HG03280 (cell line): ENCODE data around the gene CAMSAP3.

Experiments
- ATAC-seq: cut with Tn5 transposase; IDR thresholded peaks from one replicate; pipeline ENCODE4 v1.9.1; 2021; ENCODE audit warnings: mild to moderate bottlenecking, moderate library complexity; ENCODE audit not compliant: unreplicated experiment

CAMSAP3 gene, protein sequence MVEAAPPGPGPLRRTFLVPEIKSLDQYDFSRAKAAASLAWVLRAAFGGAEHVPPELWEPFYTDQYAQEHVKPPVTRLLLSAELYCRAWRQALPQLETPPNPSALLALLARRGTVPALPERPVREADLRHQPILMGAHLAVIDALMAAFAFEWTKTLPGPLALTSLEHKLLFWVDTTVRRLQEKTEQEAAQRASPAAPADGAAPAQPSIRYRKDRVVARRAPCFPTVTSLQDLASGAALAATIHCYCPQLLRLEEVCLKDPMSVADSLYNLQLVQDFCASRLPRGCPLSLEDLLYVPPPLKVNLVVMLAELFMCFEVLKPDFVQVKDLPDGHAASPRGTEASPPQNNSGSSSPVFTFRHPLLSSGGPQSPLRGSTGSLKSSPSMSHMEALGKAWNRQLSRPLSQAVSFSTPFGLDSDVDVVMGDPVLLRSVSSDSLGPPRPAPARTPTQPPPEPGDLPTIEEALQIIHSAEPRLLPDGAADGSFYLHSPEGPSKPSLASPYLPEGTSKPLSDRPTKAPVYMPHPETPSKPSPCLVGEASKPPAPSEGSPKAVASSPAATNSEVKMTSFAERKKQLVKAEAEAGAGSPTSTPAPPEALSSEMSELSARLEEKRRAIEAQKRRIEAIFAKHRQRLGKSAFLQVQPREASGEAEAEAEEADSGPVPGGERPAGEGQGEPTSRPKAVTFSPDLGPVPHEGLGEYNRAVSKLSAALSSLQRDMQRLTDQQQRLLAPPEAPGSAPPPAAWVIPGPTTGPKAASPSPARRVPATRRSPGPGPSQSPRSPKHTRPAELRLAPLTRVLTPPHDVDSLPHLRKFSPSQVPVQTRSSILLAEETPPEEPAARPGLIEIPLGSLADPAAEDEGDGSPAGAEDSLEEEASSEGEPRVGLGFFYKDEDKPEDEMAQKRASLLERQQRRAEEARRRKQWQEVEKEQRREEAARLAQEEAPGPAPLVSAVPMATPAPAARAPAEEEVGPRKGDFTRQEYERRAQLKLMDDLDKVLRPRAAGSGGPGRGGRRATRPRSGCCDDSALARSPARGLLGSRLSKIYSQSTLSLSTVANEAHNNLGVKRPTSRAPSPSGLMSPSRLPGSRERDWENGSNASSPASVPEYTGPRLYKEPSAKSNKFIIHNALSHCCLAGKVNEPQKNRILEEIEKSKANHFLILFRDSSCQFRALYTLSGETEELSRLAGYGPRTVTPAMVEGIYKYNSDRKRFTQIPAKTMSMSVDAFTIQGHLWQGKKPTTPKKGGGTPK

DNA sequence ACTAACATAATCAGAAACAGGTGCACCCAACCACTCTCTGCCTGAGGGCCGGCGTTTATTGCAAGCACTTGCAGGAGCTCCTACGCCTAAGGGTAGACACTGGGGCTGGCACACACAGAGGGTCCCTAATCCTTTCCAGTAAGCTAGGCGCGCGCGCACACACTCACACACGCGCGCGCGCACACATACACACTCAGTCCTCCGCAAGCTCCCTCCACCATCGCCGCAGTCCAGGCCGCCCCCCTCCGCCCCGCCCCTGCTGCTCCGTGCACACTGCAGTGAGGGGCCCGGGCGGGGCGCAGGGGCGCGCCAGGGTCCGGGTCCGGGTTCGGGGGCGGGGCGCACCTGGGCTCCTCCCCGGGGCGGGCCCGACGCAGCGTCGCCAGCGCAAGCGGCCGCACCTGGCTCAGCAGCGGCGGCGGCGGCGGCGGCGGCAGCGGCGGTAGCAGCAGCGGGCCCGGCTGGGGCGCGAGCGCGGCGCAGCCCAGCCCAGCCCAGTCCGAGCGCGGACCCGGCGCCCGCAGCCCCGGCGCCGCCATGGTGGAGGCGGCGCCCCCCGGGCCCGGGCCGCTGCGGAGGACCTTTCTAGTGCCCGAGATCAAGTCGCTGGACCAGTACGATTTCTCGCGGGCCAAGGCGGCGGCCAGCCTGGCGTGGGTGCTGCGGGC is at the start of gene CAMSAP3:
Gene CAMSAP3 (plus strand): TSS at position 398 of the 668 bp plus-strand sequence. CDS start 140 bp downstream, at position 538.
- no peak for ATAC-seq

DNA sequence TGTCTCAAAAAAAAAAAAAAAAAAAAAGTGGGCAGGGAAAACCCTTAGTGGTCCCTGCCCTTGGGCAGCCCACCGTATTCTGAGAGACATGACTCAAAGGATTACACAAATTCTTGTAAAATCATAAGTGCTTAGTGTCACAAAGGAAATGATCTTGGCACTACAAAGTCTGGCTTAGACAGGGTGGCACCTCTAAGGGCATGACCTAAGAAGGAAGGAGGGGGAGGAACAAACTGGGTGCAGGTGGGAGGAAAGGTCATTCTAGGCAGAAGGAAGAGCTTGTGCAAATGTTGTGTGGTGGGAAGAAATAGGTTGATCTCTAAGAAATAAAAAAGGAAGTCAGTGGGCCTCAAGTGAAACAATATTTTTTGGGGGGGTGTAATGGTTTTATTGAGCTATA is 49.8 kb upstream of the CAMSAP3 start:
- no peak for ATAC-seq

DNA sequence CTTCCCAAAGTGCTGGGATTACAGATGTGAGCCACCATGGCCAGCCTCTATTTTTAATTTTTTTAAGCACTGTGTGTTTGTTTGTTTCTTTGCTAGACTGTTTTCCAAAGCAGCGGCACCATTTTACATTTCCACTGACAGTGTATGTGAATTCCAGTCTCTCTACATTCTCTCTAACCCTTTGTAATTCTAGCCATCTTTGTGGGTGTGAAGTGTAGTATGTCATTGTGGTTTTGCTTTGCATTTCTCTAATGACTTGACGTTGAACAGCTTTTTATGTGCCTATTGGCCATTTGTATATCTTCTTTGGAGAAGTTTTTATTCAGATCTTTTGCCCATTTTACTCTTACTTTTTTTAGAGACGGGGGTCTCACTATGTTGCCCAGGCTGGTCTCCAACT is 48.5 kb upstream of the CAMSAP3 start:
- ATAC-seq, result no peak

DNA sequence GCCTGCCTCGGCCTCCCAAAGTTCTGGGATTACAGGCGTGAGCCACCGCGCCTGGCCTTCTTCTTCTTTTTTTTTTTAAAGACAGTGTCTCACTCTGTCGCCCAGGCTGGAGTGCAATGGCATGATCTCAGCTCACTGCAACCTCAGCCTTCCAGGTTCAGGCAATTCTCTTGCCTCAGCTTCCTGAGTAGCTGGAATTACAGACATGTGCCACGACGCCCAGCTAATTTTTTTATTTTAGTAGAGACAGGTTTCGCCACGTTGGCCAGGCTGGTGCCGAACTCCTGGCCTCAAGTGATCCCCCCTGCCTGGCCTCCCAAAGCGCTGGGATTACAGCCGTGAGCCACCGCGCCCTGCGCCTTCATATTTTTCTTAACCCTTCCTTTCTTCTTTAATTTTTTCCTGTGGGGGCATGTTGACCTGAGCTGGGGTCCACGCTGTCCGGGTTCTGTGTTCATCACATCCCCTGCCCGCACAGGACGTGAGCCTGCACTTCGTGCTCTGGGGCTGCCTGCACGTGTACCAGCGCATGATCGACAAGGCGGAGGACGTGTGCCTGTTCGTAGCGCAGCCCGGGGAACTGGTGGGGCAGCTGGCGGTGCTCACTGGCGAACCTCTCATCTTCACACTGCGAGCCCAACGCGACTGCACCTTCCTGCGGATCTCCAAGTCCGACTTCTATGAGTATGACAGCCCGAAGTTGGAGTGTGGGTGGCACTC is 46.1 kb upstream of the CAMSAP3 start:
- no peak for ATAC-seq

DNA sequence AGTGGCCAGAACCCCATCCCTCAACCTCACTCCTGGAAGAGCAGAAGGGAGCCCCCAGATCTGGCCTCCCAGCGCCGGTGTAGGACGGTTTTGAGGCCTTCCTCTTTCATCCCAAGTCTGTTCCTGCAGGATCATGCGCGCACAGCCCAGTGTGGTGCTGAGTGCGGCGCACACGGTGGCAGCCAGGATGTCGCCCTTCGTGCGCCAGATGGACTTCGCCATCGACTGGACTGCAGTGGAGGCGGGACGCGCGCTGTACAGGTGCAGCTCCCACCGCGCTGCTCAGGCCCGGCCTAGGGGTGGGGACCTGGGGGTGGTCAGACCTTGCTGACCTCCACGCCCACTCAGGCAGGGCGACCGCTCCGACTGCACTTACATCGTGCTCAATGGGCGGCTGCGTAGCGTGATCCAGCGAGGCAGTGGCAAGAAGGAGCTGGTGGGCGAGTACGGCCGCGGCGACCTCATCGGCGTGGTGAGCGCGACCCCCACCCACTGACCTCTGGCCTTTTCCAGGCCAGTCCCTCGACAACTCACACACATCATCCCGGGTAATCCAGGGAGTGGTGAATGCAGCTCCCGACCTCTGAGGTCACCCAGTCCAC is 45.4 kb upstream of the CAMSAP3 start:
- ATAC-seq, result no peak

DNA sequence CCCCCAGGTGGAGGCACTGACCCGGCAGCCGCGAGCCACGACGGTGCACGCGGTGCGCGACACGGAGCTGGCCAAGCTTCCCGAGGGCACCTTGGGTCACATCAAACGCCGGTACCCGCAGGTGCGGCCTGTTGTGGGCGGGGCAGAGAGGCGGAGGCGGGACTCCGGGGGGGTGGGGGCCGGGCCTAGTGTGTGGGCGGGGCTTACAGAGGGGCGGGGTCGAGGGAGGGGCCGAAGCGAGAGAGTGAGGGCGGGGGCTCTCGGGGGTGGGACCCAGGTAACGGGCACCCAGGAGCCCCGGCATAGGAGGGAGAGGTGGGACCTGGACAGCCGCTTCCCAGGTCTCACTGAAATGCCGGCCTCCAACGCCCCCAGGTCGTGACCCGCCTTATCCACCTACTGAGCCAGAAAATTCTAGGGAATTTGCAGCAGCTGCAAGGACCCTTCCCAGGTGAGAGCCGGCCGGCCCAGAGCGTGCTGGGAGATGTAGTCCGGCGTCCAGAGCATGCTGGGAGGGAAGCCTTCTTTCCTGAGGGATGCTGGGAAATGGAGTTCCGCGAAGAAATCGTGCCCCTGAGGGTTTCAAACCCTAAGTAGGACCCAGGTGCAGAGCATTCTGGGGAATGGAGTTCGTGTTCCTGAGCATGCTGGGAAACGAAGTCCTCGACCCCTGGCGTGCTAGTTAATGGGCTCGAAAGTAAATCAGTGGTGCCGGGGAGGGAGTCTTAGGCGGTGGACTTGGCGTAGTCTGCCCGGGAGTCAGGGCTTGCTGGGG is 44.5 kb upstream of the CAMSAP3 start:
- ATAC-seq, result no peak

DNA sequence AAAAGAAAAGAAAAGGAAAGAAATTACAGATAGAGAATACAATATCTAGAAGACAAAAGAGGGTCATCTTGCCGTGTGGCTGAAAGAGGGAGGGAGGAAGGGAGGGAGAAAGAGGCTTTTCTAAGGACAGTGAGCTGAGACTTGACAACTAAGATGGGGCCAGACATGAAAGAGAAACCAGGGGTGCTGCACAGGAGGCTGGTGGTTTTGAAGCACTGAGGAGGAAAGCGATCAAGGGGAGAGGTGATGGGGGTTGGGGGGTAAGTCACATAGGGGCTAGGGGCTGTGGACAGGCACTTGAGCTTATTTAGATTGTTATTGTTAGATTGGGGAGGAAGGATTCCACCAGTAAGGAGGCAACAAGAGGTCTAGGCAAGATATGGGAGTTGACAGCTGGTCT is 42.9 kb upstream of the CAMSAP3 start:
- ATAC-seq, result no peak

DNA sequence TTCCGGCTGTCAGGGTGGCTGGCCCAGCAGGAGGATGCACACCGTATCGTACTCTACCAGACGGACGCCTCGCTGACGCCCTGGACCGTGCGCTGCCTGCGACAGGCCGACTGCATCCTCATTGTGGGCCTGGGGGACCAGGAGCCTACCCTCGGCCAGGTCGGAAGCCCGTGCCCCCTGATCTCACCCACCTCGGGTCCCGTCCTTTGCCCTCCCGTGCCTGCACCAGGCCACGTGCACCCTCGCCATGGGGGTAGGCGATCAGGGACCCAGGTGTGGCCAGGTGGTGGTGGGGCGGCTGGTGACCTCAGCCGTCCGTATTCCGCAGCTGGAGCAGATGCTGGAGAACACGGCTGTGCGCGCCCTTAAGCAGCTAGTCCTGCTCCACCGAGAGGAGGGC is 41.1 kb upstream of the CAMSAP3 start:
- no peak for ATAC-seq

DNA sequence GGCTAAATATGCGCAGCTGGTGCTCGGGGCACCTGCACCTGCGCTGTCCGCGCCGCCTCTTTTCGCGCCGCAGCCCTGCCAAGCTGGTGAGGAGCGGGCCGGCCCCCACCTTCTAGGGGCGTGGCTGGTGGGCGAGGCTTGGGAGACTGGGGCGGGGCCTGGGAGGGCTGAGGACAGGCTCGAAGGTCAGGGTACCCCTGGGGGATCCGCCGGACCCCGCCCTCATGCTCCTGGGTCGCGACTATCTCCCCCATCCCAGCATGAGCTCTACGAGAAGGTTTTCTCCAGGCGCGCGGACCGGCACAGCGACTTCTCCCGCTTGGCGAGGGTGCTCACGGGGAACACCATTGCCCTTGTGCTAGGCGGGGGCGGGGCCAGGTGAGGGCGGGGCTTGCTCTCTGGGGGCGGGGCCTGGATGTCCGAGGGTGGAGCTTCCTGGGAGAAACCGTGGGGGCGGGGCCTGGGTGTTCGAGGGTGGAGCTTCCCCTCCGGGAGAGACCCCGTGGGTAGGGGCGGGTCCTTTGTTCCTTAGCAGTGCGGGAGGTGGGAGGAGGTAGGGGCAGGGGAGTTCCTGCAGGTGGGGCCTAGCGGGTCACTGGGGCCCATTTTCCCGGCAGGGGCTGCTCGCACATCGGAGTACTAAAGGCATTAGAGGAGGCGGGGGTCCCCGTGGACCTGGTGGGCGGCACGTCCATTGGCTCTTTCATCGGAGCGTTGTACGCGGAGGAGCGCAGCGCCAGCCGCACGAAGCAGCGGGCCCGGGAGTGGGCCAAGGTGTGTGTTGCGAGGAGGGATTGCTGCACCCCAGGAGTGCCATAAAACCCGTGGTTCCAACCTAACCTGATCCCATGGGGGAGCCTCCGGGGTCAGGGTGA is 40.4 kb upstream of the CAMSAP3 start:
- ATAC-seq, result no peak

DNA sequence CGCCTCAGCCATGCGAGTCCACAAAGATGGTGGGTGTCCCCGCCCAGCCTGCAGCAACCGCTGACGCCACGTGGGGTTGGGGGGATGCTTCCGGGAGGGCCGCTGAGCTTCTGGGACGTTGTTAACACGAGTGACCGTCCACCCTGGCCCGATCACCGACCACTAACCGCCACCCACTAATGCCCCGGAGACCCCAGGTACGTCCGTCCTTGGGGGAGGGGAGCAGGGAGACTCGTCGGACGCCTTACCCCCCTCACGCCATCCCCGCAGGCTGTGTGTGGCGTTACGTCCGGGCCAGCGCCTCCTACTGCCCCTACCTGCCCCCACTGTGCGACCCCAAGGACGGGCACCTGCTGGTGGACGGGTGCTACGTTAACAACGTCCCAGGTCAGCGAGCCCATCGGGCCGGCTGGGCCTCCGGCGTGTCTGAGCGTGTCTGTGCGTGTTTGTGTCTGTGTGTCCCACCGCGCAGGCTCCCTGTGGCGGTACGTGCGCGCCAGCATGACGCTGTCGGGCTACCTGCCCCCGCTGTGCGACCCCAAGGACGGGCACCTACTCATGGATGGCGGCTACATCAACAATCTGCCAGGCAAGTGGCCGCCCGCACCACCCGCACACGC is 38.9 kb upstream of the CAMSAP3 start:
- ATAC-seq, result no peak

DNA sequence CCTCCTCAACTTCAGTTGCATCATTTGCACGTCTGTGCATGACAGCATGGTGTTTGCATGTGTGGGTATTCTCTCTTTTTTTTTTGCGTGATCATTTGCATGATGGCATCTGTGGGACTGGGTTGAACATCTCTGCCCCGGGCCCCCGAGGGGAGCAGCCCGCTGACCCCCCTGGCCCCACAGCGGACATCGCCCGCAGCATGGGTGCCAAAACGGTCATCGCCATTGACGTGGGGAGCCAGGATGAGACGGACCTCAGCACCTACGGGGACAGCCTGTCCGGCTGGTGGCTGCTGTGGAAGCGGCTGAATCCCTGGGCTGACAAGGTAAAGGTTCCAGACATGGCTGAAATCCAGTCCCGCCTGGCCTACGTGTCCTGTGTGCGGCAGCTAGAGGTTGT is 37.0 kb upstream of the CAMSAP3 start:
- no peak for ATAC-seq

DNA sequence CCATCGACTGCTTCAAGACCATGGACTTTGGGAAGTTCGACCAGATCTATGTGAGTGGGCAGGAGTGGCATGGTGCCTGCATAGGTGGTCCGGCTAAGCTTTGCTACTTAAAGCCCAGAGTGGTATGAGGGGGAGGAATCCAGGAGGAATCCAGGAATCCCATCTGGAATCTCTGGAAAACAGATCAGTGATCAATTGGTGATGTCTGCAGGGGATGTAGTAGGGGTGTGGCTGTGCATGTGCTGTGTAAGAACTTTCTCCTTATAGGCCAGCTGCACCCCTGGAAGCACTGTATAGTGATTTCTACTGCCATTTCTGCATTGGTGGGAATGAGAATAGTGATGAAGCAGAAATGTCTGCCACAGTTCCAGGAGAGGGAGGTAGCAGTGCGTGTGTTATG is 36.6 kb upstream of the CAMSAP3 start:
- ATAC-seq, result no peak

DNA sequence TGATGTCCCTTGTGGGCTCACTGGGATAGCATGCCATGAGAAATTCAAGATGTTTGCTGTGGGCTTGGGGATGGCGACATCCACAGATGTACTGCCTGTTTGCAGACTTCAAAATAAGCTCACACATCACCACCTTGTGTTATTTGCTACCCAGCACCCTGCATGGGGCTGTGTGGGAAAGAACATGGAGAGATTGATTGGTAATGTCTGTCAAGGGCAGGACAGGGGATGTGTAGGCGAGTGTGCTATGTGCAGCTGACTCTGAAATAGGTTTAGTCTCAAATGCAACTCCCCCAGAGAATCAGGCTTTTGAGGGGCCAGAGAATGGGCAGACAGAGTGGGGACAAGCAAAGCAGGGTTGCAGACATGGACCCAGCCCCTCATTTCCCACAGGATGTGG is 35.4 kb upstream of the CAMSAP3 start:
- ATAC-seq, result no peak

DNA sequence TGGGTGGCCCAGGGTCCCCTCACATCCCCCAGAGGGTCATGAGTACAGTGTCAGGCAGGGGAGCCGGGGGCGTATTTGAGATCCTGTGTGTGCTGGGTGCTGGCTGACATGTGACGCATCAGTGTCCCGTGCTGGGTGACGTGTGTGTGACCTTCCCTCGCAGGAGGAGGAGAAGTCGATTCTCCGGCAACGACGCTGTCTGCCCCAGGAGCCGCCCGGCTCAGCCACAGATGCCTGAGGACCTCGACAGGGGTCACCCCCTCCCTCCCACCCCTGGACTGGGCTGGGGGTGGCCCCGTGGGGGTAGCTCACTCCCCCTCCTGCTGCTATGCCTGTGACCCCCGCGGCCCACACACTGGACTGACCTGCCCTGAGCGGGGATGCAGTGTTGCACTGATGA is 34.3 kb upstream of the CAMSAP3 start:
- no peak for ATAC-seq

DNA sequence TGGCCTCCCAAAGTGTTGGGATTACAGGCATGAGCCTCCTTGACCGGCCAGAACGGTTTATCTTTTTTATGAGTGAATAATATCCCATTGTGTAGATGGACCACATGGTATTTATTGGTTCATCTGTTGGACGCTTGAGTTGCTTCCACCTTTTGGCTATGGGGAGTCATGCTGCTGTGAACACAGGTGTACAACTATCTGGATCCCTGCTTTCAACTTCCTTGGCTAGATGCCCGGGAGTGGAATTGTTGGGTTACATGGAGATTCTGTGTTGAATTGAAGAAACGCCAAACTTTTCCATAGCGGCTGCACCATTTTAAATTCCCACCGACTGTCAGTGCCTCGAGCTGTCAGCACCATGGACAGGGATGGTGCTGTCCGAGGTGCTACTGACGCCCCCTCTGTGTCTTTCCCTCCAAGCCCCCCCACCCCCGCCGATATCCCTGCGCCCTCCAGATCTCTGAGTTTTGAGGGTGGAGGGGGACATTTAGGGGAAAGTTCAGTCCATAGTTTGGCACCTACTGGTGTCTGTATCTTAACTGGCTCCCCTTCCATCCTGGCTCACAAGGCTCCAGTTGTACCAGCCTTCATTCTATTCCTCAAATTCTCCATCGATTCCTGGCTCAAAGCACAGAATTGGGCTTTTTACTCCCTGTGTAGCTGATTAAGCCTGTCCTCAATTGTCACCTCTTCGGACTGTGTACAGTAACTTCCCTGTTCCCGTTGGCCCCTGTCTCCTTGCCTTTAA is 32.8 kb upstream of the CAMSAP3 start:
- ATAC-seq, result no peak

DNA sequence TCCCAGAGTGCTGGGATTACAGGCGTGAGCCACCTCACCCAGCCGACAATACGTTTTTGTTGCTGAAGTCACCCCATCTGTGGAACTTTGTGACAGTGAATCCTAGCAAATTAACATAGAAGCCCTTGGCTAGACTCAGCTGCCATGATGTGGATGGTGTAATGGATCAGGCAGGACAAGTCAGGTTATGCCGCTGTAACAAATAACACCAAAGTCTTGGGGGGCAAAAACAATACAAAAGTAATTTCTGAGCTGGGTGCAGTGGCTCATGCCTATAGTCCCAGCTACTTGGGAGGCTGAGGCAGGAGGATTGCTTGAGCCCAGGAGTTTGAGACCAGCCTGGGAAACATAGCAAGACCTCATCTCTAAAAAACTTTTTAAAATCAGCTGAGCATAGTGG is 30.8 kb upstream of the CAMSAP3 start:
- no peak for ATAC-seq

DNA sequence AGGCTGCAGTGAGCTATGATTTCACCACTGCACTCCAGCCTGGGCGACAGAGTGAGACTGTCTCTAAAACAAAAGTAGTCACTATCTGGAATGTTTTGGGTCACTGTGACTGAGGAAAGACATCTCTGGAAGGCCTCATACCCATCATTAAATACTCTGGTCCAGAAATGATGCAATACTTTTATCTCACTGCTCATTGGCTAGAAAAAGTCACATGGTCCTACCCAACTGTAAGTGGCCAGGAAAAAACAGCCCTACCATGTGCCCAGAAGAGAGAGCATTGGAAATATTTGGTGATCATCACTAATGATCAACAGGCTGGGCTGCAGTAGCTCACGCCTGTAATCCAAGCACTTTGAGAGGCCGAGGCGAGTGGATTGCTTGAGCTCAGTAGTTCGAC is 30.3 kb upstream of the CAMSAP3 start:
- no peak for ATAC-seq
